Colonic mucosa (tissue), 4 donors: ENCODE measurements around the gene ADAMTSL1. TPM values are rescaled to one million over a fixed set of nuclear protein-coding genes. Genes with fewer than 3 reads are reported as not detected.

Experiments used
- DNase-seq: peaks from one replicate; pipeline ENCODE4 v3.0.0-alpha.2; 2020
- H3K27ac ChIP-seq: fragments of 200-600 bp; one replicate; pipeline ENCODE4 v1.8.0; 2021
- H3K27me3 ChIP-seq: fragments of 200-600 bp; one replicate; pipeline ENCODE4 v1.8.0; 2021
- H3K36me3 ChIP-seq: fragments of 200-600 bp; one replicate; pipeline ENCODE4 v1.8.0; 2021
- H3K4me1 ChIP-seq: fragments of 200-600 bp; one replicate; pipeline ENCODE4 v1.8.0; 2021; ENCODE audit warnings: mild to moderate bottlenecking
- H3K4me3 ChIP-seq: fragments of 200-600 bp; one replicate; pipeline ENCODE4 v1.8.0; 2021
- H3K9ac ChIP-seq, 2 donors: one replicate each; pipeline ENCODE4 v1.7.0; 2013; ENCODE audit warnings: control low read depth in 2 of 2, low read depth in 2 of 2, low read length in 2 of 2
- H3K9me3 ChIP-seq: fragments of 200-600 bp; one replicate; pipeline ENCODE4 v1.8.0; 2021
- intact Hi-C: fragments of 100-400 bp; cut with DNase I; formaldehyde crosslinking; loops from one replicate; pipeline ENCODE4 v1.14.1; 2022
- total RNA-seq, 2 donors: library from RNA; stranded (reverse); fragmentation: NEBNext Ultra II Directional in 1 of 2; extraction: Animal tissue kit (Norgen Biotek cat#: 25700) in 1 of 2; gene quantifications; one replicate each; pipeline ENCODE4 v1.2.1, GENCODE V29; 2021
- TF ChIP-seq, protein P1 (sequence below): fragments of 200-600 bp; IDR thresholded peaks from one replicate; pipeline ENCODE4 v1.8.0; 2022; ENCODE audit warnings: antibody characterized with exemption, mild to moderate bottlenecking
- donor health status: healthy.
- donor health status: DM: no; HTN: no; CAD: no.
- donor health status: DM: no; HTN: no; CAD: no.

ADAMTSL1 gene
- total RNA-seq, 2 donors from 2014 or later, result 10.2 to 14.7 TPM

DNA sequence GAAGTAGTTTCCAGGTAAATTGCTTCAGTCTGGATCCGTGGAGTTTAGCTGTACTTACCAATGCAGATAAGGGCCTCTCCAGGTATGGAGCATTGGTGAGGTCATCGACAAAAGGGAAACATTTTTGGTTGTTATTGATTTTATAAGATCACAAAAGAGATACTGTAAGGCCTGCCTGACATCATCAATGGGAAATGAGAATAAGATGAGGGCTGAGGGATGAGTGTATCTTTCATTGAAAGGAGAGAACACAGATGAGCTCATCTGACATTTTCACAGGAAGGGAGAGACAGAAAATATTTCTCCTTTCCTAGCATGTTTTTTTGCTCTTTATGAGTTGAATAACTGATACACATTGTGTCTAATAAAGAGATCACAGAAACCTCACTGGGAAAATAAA lies 325.5 kb downstream of the ADAMTSL1 start:
- H3K9ac ChIP-seq, result no peak overlapping the region
- TF ChIP-seq, protein P1, sequence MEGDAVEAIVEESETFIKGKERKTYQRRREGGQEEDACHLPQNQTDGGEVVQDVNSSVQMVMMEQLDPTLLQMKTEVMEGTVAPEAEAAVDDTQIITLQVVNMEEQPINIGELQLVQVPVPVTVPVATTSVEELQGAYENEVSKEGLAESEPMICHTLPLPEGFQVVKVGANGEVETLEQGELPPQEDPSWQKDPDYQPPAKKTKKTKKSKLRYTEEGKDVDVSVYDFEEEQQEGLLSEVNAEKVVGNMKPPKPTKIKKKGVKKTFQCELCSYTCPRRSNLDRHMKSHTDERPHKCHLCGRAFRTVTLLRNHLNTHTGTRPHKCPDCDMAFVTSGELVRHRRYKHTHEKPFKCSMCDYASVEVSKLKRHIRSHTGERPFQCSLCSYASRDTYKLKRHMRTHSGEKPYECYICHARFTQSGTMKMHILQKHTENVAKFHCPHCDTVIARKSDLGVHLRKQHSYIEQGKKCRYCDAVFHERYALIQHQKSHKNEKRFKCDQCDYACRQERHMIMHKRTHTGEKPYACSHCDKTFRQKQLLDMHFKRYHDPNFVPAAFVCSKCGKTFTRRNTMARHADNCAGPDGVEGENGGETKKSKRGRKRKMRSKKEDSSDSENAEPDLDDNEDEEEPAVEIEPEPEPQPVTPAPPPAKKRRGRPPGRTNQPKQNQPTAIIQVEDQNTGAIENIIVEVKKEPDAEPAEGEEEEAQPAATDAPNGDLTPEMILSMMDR, result no peak
- no peak overlapping the region for H3K27ac ChIP-seq
- H3K4me1 ChIP-seq, result no peaks in the 10 kb centered on the region
- intact Hi-C loops, result no loop called here
- no peaks in the 10 kb centered on the region for H3K36me3 ChIP-seq
- no peaks in the 10 kb centered on the region for H3K9me3 ChIP-seq
- no peak overlapping the region for H3K4me3 ChIP-seq
- H3K27me3 ChIP-seq, result no peaks in the 10 kb centered on the region
- DNase-seq, result no peak

DNA sequence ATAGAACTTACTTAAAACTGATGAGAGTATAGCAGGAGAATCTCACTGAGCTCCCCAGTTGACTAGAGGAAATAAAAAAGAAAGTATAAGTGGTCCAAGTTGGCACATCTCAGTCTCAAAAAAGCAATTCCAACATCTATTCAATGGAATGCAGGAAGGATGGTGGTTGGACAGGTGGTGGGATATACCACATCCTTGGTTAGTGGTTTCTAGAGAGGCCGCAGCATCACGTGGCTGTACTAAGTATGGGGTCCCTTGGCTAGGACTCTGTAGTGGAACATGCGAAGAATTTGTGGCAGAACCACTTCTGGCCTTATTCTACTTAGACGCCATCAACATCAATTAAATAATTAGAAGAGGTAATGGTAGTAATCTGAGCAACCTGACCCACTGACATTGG lies 326.6 kb downstream of the ADAMTSL1 start:
- no peaks in the 10 kb centered on the region for H3K27me3 ChIP-seq
- H3K9ac ChIP-seq, result no peak overlapping the region
- no peaks in the 10 kb centered on the region for H3K36me3 ChIP-seq
- no peak overlapping the region for H3K4me3 ChIP-seq
- TF ChIP-seq, protein P1, result no peak
- DNase-seq, result no peak
- H3K4me1 ChIP-seq, result no peaks in the 10 kb centered on the region
- intact Hi-C loops, result no loop called here
- no peak overlapping the region for H3K27ac ChIP-seq
- H3K9me3 ChIP-seq, result no peaks in the 10 kb centered on the region

DNA sequence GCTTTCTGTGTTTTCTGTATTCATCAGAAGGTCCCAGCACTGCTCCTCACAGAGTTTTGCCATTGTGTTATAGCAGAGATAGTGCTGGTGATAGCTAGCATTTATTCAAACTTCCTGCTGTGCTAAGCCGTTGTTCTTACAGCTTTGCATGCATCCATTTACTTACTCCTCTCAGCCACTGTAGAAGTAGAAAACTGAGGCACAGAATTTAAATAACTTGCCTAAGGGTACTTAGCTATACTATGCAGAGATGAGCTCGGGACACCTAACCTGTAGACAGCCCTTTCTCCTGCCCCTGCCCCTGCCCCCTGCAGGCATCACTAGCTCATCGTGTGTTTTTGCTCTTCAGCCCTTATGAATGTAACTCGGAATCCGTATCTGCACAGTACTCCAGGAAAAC lies 331.4 kb downstream of the ADAMTSL1 start:
- H3K27me3 ChIP-seq, result no peaks in the 10 kb centered on the region
- DNase-seq, result no peak
- TF ChIP-seq, protein P1, result no peak
- no peak overlapping the region for H3K4me3 ChIP-seq
- no peak overlapping the region for H3K27ac ChIP-seq
- H3K36me3 ChIP-seq, result no peaks in the 10 kb centered on the region
- no peaks in the 10 kb centered on the region for H3K9me3 ChIP-seq
- H3K9ac ChIP-seq, result no peak overlapping the region
- H3K4me1 ChIP-seq, result no peaks in the 10 kb centered on the region
- intact Hi-C loops, result no loop called here

DNA sequence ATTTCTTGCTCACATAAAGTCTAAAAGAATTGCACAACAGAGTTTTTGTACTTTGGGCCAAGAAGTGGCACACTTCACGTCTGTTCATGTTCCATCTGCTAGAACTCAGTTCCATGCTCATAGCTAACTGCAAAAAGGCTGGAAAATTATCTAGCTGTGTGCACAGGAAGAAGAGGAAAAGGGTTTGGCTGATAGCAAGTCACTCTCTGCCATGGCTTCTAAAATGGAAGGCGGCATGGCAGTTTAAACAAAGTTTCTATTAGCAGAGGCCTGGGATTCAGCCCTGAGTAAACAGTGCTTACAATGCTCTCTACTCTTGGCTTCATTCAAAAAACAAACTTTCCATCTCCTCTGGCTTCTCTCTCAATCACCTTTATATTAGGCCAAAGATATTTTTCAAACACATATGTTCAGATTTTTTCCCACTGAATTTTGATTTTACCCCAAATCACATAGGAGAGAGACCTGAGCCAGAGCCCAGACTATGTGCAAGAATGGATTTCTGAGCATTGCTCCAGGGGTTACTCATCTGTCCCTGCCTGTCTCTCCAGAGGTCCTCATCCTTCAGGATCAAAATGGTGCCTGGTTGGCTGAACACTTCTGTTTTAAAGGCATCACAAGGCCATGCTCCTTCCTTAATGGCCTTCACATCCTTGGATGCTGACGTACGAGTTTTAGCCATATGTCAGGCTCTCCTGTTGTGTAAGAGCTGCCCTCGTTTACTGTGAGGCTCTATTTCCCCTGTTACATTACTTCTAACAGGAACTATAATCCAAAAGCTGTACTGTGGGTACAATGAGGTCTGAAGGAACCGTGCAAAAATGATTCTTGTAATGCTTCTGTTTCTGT lies 332.5 kb downstream of the ADAMTSL1 start:
- no peak overlapping the region for H3K9ac ChIP-seq
- H3K27me3 ChIP-seq, result no peaks in the 10 kb centered on the region
- H3K36me3 ChIP-seq, result no peaks in the 10 kb centered on the region
- no peak for DNase-seq
- no peak overlapping the region for H3K4me3 ChIP-seq
- TF ChIP-seq, protein P1, result no peak
- intact Hi-C loops, result no loop called here
- H3K9me3 ChIP-seq, result no peaks in the 10 kb centered on the region
- H3K27ac ChIP-seq, result no peak overlapping the region
- no peaks in the 10 kb centered on the region for H3K4me1 ChIP-seq

DNA sequence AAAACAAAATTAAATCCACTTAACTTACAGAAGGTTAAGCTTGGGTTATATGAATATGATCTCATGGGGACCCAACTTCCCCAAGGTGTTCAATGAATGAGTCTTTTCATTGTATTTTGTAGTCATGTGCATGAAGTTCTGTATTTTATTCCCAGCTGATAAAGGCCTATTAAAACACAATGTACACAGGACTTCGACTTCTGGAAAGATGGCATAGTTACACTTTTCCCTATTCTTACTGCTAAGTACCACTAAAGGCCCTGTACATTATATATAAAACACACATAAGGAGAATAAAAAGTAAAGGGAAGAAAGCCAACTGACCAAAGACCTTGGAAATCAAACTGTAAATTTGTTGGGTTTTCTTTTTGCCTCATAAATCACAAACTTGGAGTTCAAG lies 336.6 kb downstream of the ADAMTSL1 start:
- Histone ChIP-seq H3K9me3 (no peaks in the 10 kb centered on the region), H3K4me3 (no peak overlapping the region), H3K27me3 (no peaks in the 10 kb centered on the region), H3K36me3 (no peaks in the 10 kb centered on the region), H3K4me1 (no peaks in the 10 kb centered on the region), H3K27ac (peak overlapping the region; percentile 11), H3K9ac (no peak overlapping the region)
- TF ChIP-seq, protein P1, result no peak
- intact Hi-C loops, result no loop called here
- DNase-seq, result no peak
